SK-N-SH (cell line): ENCODE measurements around the gene RASA3. TPM values are rescaled to one million over a fixed set of nuclear protein-coding genes. Genes with fewer than 3 reads are reported as not detected.

ENCODE experiments used
- CTCF ChIA-PET: fragments of 300-600, 350-600 bp; formaldehyde crosslinking; extraction: SDS; loops from one replicate; lab custom pipeline; 2021; lab: Yijun Ruan, JAX
- POLR2A ChIA-PET: fragments of 350-600 bp; sonication (Branson Sonifier 250); formaldehyde crosslinking; extraction: SDS; loops from one replicate; lab custom pipeline; 2020; ENCODE audit warnings: antibody characterized with exemption, inconsistent platforms; lab: Yijun Ruan, JAX
- DNase-seq: peaks from one replicate; pipeline ENCODE4 v3.0.0; 2012
- H2AFZ ChIP-seq: fragments of 200-600 bp; sonication (generic); 2 replicates; pipeline ENCODE4 v1.8.1; 2016; ENCODE audit warnings: antibody characterized with exemption, mild to moderate bottlenecking, low read depth
- H3F3A ChIP-seq: fragments of 200-600 bp; sonication (generic); replicated peaks from 2 replicates; pipeline ENCODE3; 2016; ENCODE audit warnings: antibody characterized with exemption, mild to moderate bottlenecking; ENCODE audit not compliant: insufficient read depth
- H3K27ac ChIP-seq, 2 experiments: fragments of 200-500 bp in 1 of 2; fragments of 200-600 bp in 1 of 2; sonication (Bioruptor generic) in 1 of 2; sonication (generic), shearing (Covaris generic) in 1 of 2; 2 replicates each; pipeline versions ENCODE4 v1.5.1 to v1.6.1; 2014 to 2016; ENCODE audit warnings: low read depth in 2 of 2, inconsistent platforms in 1 of 2, low read length in 1 of 2, mild to moderate bottlenecking in 1 of 2, mixed read lengths in 1 of 2
- H3K27me3 ChIP-seq: fragments of 200-600 bp; sonication (generic), shearing (Covaris generic); 2 replicates; pipeline ENCODE4 v1.6.1; 2016; ENCODE audit warnings: mixed run types; ENCODE audit not compliant: insufficient read depth
- H3K36me3 ChIP-seq, 2 experiments: fragments of 200-500 bp in 1 of 2; fragments of 200-600 bp in 1 of 2; sonication (Bioruptor generic) in 1 of 2; sonication (generic) in 1 of 2; replicated peaks in 1 of 2; 2 replicates each; pipeline versions ENCODE3 to v1.5.1; 2014 to 2016; ENCODE audit warnings: low read length in 1 of 2, mild to moderate bottlenecking in 1 of 2; ENCODE audit not compliant: insufficient read depth in 2 of 2, control insufficient read depth in 1 of 2
- H3K4me1 ChIP-seq, 2 experiments: fragments of 200-500 bp in 1 of 2; fragments of 200-600 bp in 1 of 2; sonication (Bioruptor generic) in 1 of 2; sonication (generic), shearing (Covaris generic) in 1 of 2; 2 replicates each; pipeline versions ENCODE4 v1.5.1 to v1.6.1; 2014 to 2016; ENCODE audit warnings: low read depth in 1 of 2, low read length in 1 of 2, mixed run types in 1 of 2; ENCODE audit not compliant: insufficient read depth in 2 of 2, control insufficient read depth in 1 of 2
- H3K4me2 ChIP-seq: fragments of 200-600 bp; sonication (generic), shearing (Covaris generic); 2 replicates; pipeline ENCODE4 v1.6.1; 2017; ENCODE audit warnings: mixed run types
- H3K4me3 ChIP-seq, 2 experiments: fragments of 200-500 bp in 1 of 2; fragments of 200-600 bp in 1 of 2; sonication (Bioruptor generic) in 1 of 2; sonication (generic), shearing (Covaris generic) in 1 of 2; 2 replicates each; pipeline versions ENCODE4 v1.5.1 to v1.8.1; 2014 to 2016; ENCODE audit warnings: low read depth in 2 of 2, inconsistent platforms in 1 of 2, low read length in 1 of 2, mild to moderate bottlenecking in 1 of 2, mixed read lengths in 1 of 2, moderate library complexity in 1 of 2
- H3K79me2 ChIP-seq: fragments of 200-600 bp; sonication (generic); 2 replicates; pipeline ENCODE4 v1.8.1; 2017; ENCODE audit warnings: mild to moderate bottlenecking; ENCODE audit not compliant: insufficient read depth
- H3K9ac ChIP-seq: fragments of 200-600 bp; sonication (generic); 2 replicates; pipeline ENCODE4 v1.6.1; 2017; ENCODE audit warnings: mixed run types
- H3K9me2 ChIP-seq: fragments of 200-600 bp; sonication (generic); 2 replicates; pipeline ENCODE4 v1.6.1; 2017; ENCODE audit warnings: mixed run types
- H3K9me3 ChIP-seq: fragments of 200-600 bp; sonication (generic); 2 replicates; pipeline ENCODE4 v1.6.1; 2017; ENCODE audit warnings: mixed run types, mild to moderate bottlenecking, moderate library complexity
- H4K20me1 ChIP-seq: fragments of 200-600 bp; sonication (generic); 2 replicates; pipeline ENCODE4 v1.6.1; 2017; ENCODE audit warnings: mild to moderate bottlenecking, mixed run types; ENCODE audit not compliant: insufficient read depth
- CHD2 ChIP-seq: fragments of 150-350 bp; IDR thresholded peaks from 2 replicates; pipeline ENCODE4 v1.6.1; 2018; ENCODE audit warnings: low read length; ENCODE audit not compliant: partially characterized antibody
- ELF1 ChIP-seq: IDR thresholded peaks from 2 replicates; pipeline ENCODE4 v1.4.0; 2012
- EP300 ChIP-seq, 2 experiments: IDR thresholded peaks; 2 replicates each; pipeline versions ENCODE4 v1.4.0 to v1.6.1; 2012; ENCODE audit warnings: borderline replicate concordance in 1 of 2, low read depth in 1 of 2, low read length in 1 of 2
- FOSL2 ChIP-seq: IDR thresholded peaks from 2 replicates; pipeline ENCODE4 v1.4.0; 2012; ENCODE audit warnings: low read depth, mild to moderate bottlenecking, moderate library complexity, borderline replicate concordance
- FOXJ3 ChIP-seq: sonication (generic); formaldehyde crosslinking; IDR thresholded peaks from 2 replicates; pipeline ENCODE4 v1.5.1; 2020; ENCODE audit warnings: mild to moderate bottlenecking, missing genetic modification reagents
- GABPA ChIP-seq: IDR thresholded peaks from 2 replicates; pipeline ENCODE4 v1.4.0; 2012; ENCODE audit warnings: low read depth, mild to moderate bottlenecking
- GATA2 ChIP-seq: sonication (generic); formaldehyde crosslinking; IDR thresholded peaks from 2 replicates; pipeline ENCODE4 v1.5.0; 2020; ENCODE audit warnings: mild to moderate bottlenecking, missing genetic modification reagents
- IRF3 ChIP-seq: fragments of 150-350 bp; IDR thresholded peaks from 2 replicates; pipeline ENCODE4 v1.6.1; 2016; ENCODE audit warnings: mild to moderate bottlenecking, low read depth, low read length
- MAX ChIP-seq: IDR thresholded peaks from 2 replicates; pipeline ENCODE4 v1.4.0; 2012; ENCODE audit warnings: low read depth
- MXI1 ChIP-seq: IDR thresholded peaks from 2 replicates; pipeline ENCODE4 v1.6.1; 2012; ENCODE audit warnings: mild to moderate bottlenecking, low read depth, low read length, improper control_type of control experiment
- NRF1 ChIP-seq: IDR thresholded peaks from 2 replicates; pipeline ENCODE4 v1.6.1; 2012; ENCODE audit warnings: low read depth, mild to moderate bottlenecking, low read length
- PBX3 ChIP-seq: IDR thresholded peaks from 2 replicates; pipeline ENCODE4; 2012
- POLR2AphosphoS5 ChIP-seq: IDR thresholded peaks from 2 replicates; pipeline ENCODE4 v1.6.1; 2012; ENCODE audit warnings: low read depth, low read length
- RAD21 ChIP-seq: IDR thresholded peaks from 2 replicates; pipeline ENCODE4 v1.6.1; 2012; ENCODE audit warnings: mild to moderate bottlenecking, low read length
- RCOR1 ChIP-seq: fragments of 150-350 bp; IDR thresholded peaks from 2 replicates; pipeline ENCODE4 v1.6.1; 2017; ENCODE audit warnings: antibody characterized with exemption, low read length
- REST ChIP-seq: IDR thresholded peaks from 2 replicates; pipeline ENCODE4 v1.6.1; 2012; ENCODE audit warnings: mild to moderate bottlenecking, low read depth, low read length, moderate library complexity
- RFX5 ChIP-seq: IDR thresholded peaks from 2 replicates; pipeline ENCODE4 v1.6.1; 2012; ENCODE audit warnings: mild to moderate bottlenecking, improper control_type of control experiment, low read length
- SMC3 ChIP-seq: IDR thresholded peaks from 2 replicates; pipeline ENCODE4 v1.6.1; 2012; ENCODE audit warnings: low read depth, low read length, improper control_type of control experiment
- TAF1 ChIP-seq: IDR thresholded peaks from 2 replicates; pipeline ENCODE4 v1.6.1; 2012; ENCODE audit warnings: low read depth, mild to moderate bottlenecking, low read length, moderate library complexity, borderline replicate concordance
- TCF12 ChIP-seq: IDR thresholded peaks from 2 replicates; pipeline ENCODE4 v1.4.0; 2012
- WGBS: methylation state at CpG from one replicate; pipeline ENCODE4 v1.1.6; 2017; ENCODE audit warnings: low lambda C conversion rate; 5-methylcytosine and 5-hydroxymethylcytosine counted together
- polyA plus RNA-seq, 3 experiments: library from polyadenylated mRNA; depleted of rRNA; stranded (reverse); fragments of >200 nt; gene quantifications; 2 replicates each; pipeline ENCODE4 v1.2.3, GENCODE V29; 2012

The RASA3 gene
- polyA plus RNA-seq, 1 of the 3 experiments (the other 2 are of a cell fraction) = 25.1 TPM

GRCh38 chr13:114130837-114131582, 1.4 kb downstream of the RASA3 start:
- H3K27ac ChIP-seq = peak overlapping the region; percentile 95 to 97
- peak; percentile 88 for DNase-seq
- peaks cover 63% of the 10 kb centered on the region for H3K79me2 ChIP-seq
- H3K4me2 ChIP-seq = peak overlapping the region; percentile 97
- H3K4me3 ChIP-seq = peak overlapping the region; percentile 84 to 99
- H3K9me2 ChIP-seq = no peaks in the 10 kb centered on the region
- peaks cover 24% of the 10 kb centered on the region for H3F3A ChIP-seq
- WGBS = 4% methylated on average over 27 of the region's 30 CpGs
- H2AFZ ChIP-seq = no peak overlapping the region
- H3K36me3 ChIP-seq = no peaks in the 10 kb centered on the region
- peak overlapping the region; percentile 92 for H3K9ac ChIP-seq
- ChIA-PET POLR2A (interaction anchor here (0.6 to 1.4 kb wide), 4 partner anchors 13 to 75 kb away, joined by 3 to 6 read pairs (median 3); no protein-coding TSS in a partner anchor), CTCF (interaction anchor here (0.6 to 2.2 kb wide), 4 partner anchors 9 to 316 kb away, joined by 3 to 7 read pairs (median 4); no protein-coding TSS in a partner anchor)
- peaks cover 38% of the 10 kb centered on the region in 2 experiments for H3K4me1 ChIP-seq
- TF ChIP-seq REST (no peak), FOSL2 (0 out of 2 replicates have a peak, but pooled peaks have one; percentile 33), PBX3 (peak; percentile 38; the same call in 1 of the 2 replicates), POLR2AphosphoS5 (peak; percentile 44; the same call in 1 of the 2 replicates), MXI1 (peak; percentile 76), FOXJ3 (CRISPR knock-in tag) (no peak; the same call in 1 of the 2 replicates), GABPA (peak; percentile 23; the same call in 1 of the 2 replicates), RCOR1 (no peak), GATA2 (peak; percentile 67), IRF3 (no peak), SMC3 (peak; percentile 22; the same call in 1 of the 2 replicates), RAD21 (peak; percentile 11; the same call in 1 of the 2 replicates), ELF1 (peak; percentile 53; the same call in 1 of the 2 replicates), RFX5 (peak; percentile 25; the same call in 1 of the 2 replicates), NRF1 (no peak), MAX (peak; percentile 53), TCF12 (peak; percentile 44), CHD2 (peak; percentile 67), TAF1 (no peak; the same call in 1 of the 2 replicates), EP300 (IDR thresholded peaks at IDR 0.05; ENCODE audit: borderline replicate concordance in 1 of 2, low read depth in 1 of 2, low read length in 1 of 2) (peak in 1 of 2 experiments; percentile 7; a peak in 1 of 4 replicates)
- H3K9me3 ChIP-seq = no peaks in the 10 kb centered on the region
- H4K20me1 ChIP-seq = peaks cover 23% of the 10 kb centered on the region
- H3K27me3 ChIP-seq = no peaks in the 10 kb centered on the region
